SK-N-SH (cell line): ENCODE measurements around the gene RPEL1. TPM values are rescaled to one million over a fixed set of nuclear protein-coding genes. Genes with fewer than 3 reads are reported as not detected.

Experiments used
- CTCF ChIA-PET: fragments of 300-600, 350-600 bp; formaldehyde crosslinking; extraction: SDS; loops from one replicate; lab custom pipeline; 2021; lab: Yijun Ruan, JAX
- POLR2A ChIA-PET: fragments of 350-600 bp; sonication (Branson Sonifier 250); formaldehyde crosslinking; extraction: SDS; loops from one replicate; lab custom pipeline; 2020; ENCODE audit warnings: antibody characterized with exemption, inconsistent platforms; lab: Yijun Ruan, JAX
- DNase-seq: peaks from one replicate; pipeline ENCODE4 v3.0.0; 2012
- H2AFZ ChIP-seq: fragments of 200-600 bp; sonication (generic); 2 replicates; pipeline ENCODE4 v1.8.1; 2016; ENCODE audit warnings: antibody characterized with exemption, mild to moderate bottlenecking, low read depth
- H3F3A ChIP-seq: fragments of 200-600 bp; sonication (generic); replicated peaks from 2 replicates; pipeline ENCODE3; 2016; ENCODE audit warnings: antibody characterized with exemption, mild to moderate bottlenecking; ENCODE audit not compliant: insufficient read depth
- H3K27ac ChIP-seq, 2 experiments: fragments of 200-500 bp in 1 of 2; fragments of 200-600 bp in 1 of 2; sonication (Bioruptor generic) in 1 of 2; sonication (generic), shearing (Covaris generic) in 1 of 2; 2 replicates each; pipeline versions ENCODE4 v1.5.1 to v1.6.1; 2014 to 2016; ENCODE audit warnings: low read depth in 2 of 2, inconsistent platforms in 1 of 2, low read length in 1 of 2, mild to moderate bottlenecking in 1 of 2, mixed read lengths in 1 of 2
- H3K27me3 ChIP-seq: fragments of 200-600 bp; sonication (generic), shearing (Covaris generic); 2 replicates; pipeline ENCODE4 v1.6.1; 2016; ENCODE audit warnings: mixed run types; ENCODE audit not compliant: insufficient read depth
- H3K36me3 ChIP-seq, 2 experiments: fragments of 200-500 bp in 1 of 2; fragments of 200-600 bp in 1 of 2; sonication (Bioruptor generic) in 1 of 2; sonication (generic) in 1 of 2; replicated peaks in 1 of 2; 2 replicates each; pipeline versions ENCODE3 to v1.5.1; 2014 to 2016; ENCODE audit warnings: low read length in 1 of 2, mild to moderate bottlenecking in 1 of 2; ENCODE audit not compliant: insufficient read depth in 2 of 2, control insufficient read depth in 1 of 2
- H3K4me1 ChIP-seq, 2 experiments: fragments of 200-500 bp in 1 of 2; fragments of 200-600 bp in 1 of 2; sonication (Bioruptor generic) in 1 of 2; sonication (generic), shearing (Covaris generic) in 1 of 2; 2 replicates each; pipeline versions ENCODE4 v1.5.1 to v1.6.1; 2014 to 2016; ENCODE audit warnings: low read depth in 1 of 2, low read length in 1 of 2, mixed run types in 1 of 2; ENCODE audit not compliant: insufficient read depth in 2 of 2, control insufficient read depth in 1 of 2
- H3K4me2 ChIP-seq: fragments of 200-600 bp; sonication (generic), shearing (Covaris generic); 2 replicates; pipeline ENCODE4 v1.6.1; 2017; ENCODE audit warnings: mixed run types
- H3K4me3 ChIP-seq, 2 experiments: fragments of 200-500 bp in 1 of 2; fragments of 200-600 bp in 1 of 2; sonication (Bioruptor generic) in 1 of 2; sonication (generic), shearing (Covaris generic) in 1 of 2; 2 replicates each; pipeline versions ENCODE4 v1.5.1 to v1.8.1; 2014 to 2016; ENCODE audit warnings: low read depth in 2 of 2, inconsistent platforms in 1 of 2, low read length in 1 of 2, mild to moderate bottlenecking in 1 of 2, mixed read lengths in 1 of 2, moderate library complexity in 1 of 2
- H3K79me2 ChIP-seq: fragments of 200-600 bp; sonication (generic); 2 replicates; pipeline ENCODE4 v1.8.1; 2017; ENCODE audit warnings: mild to moderate bottlenecking; ENCODE audit not compliant: insufficient read depth
- H3K9ac ChIP-seq: fragments of 200-600 bp; sonication (generic); 2 replicates; pipeline ENCODE4 v1.6.1; 2017; ENCODE audit warnings: mixed run types
- H3K9me2 ChIP-seq: fragments of 200-600 bp; sonication (generic); 2 replicates; pipeline ENCODE4 v1.6.1; 2017; ENCODE audit warnings: mixed run types
- H3K9me3 ChIP-seq: fragments of 200-600 bp; sonication (generic); 2 replicates; pipeline ENCODE4 v1.6.1; 2017; ENCODE audit warnings: mixed run types, mild to moderate bottlenecking, moderate library complexity
- H4K20me1 ChIP-seq: fragments of 200-600 bp; sonication (generic); 2 replicates; pipeline ENCODE4 v1.6.1; 2017; ENCODE audit warnings: mild to moderate bottlenecking, mixed run types; ENCODE audit not compliant: insufficient read depth
- CHD2 ChIP-seq: fragments of 150-350 bp; IDR thresholded peaks from 2 replicates; pipeline ENCODE4 v1.6.1; 2018; ENCODE audit warnings: low read length; ENCODE audit not compliant: partially characterized antibody
- FOSL2 ChIP-seq: IDR thresholded peaks from 2 replicates; pipeline ENCODE4 v1.4.0; 2012; ENCODE audit warnings: low read depth, mild to moderate bottlenecking, moderate library complexity, borderline replicate concordance
- IRF3 ChIP-seq: fragments of 150-350 bp; IDR thresholded peaks from 2 replicates; pipeline ENCODE4 v1.6.1; 2016; ENCODE audit warnings: mild to moderate bottlenecking, low read depth, low read length
- MAX ChIP-seq: IDR thresholded peaks from 2 replicates; pipeline ENCODE4 v1.4.0; 2012; ENCODE audit warnings: low read depth
- MXI1 ChIP-seq: IDR thresholded peaks from 2 replicates; pipeline ENCODE4 v1.6.1; 2012; ENCODE audit warnings: mild to moderate bottlenecking, low read depth, low read length, improper control_type of control experiment
- NRF1 ChIP-seq: IDR thresholded peaks from 2 replicates; pipeline ENCODE4 v1.6.1; 2012; ENCODE audit warnings: low read depth, mild to moderate bottlenecking, low read length
- POLR2AphosphoS5 ChIP-seq: IDR thresholded peaks from 2 replicates; pipeline ENCODE4 v1.6.1; 2012; ENCODE audit warnings: low read depth, low read length
- RAD21 ChIP-seq: IDR thresholded peaks from 2 replicates; pipeline ENCODE4 v1.6.1; 2012; ENCODE audit warnings: mild to moderate bottlenecking, low read length
- REST ChIP-seq: IDR thresholded peaks from 2 replicates; pipeline ENCODE4 v1.6.1; 2012; ENCODE audit warnings: mild to moderate bottlenecking, low read depth, low read length, moderate library complexity
- WGBS: methylation state at CpG from one replicate; pipeline ENCODE4 v1.1.6; 2017; ENCODE audit warnings: low lambda C conversion rate; 5-methylcytosine and 5-hydroxymethylcytosine counted together
- polyA plus RNA-seq, 3 experiments: library from polyadenylated mRNA; depleted of rRNA; stranded (reverse); fragments of >200 nt; gene quantifications; 2 replicates each; pipeline ENCODE4 v1.2.3, GENCODE V29; 2012

The RPEL1 gene
- polyA plus RNA-seq, 1 of the 3 experiments (the other 2 are of a cell fraction): not detected

GRCh38 chr10:103276896-103277712 is 31.4 kb downstream of the RPEL1 start, which contains the start of gene INA:
INA (plus strand) TSS chr10:103277138; CDS start chr10:103277212, 74 bp downstream.
- ChIA-PET CTCF (interaction anchor here (1.1 to 2.3 kb wide), 7 partner anchors 10 to 360 kb away, joined by 3 to 10 read pairs (median 4); partner anchors contain the start of gene NT5C2), POLR2A (interaction anchor here (0.5 to 2.7 kb wide), 12 partner anchors 9 to 1457 kb away, joined by 3 to 19 read pairs (median 3); partner anchors contain the start of genes NT5C2 and PCGF6)
- H3K4me3 ChIP-seq: peak within 1 kb of the TSS; percentile 54 to 61
- H3K36me3 ChIP-seq: no peaks in the 10 kb centered on the region
- H2AFZ ChIP-seq: peak within 1 kb of the TSS; percentile 59; the same call in 1 of the 2 replicates
- H3K27me3 ChIP-seq: peaks cover 6% of the 10 kb centered on the region; the same call in 1 of the 2 replicates
- H3K27ac ChIP-seq: peak within 1 kb of the TSS in 1 of 2 experiments; percentile 78; a peak in 2 of 4 replicates
- WGBS: 5% methylated on average over 48 of the region's 105 CpGs
- H3K79me2 ChIP-seq: no peaks in the 10 kb centered on the region
- DNase-seq: peak; percentile 97
- H3K9ac ChIP-seq: peak within 1 kb of the TSS; percentile 34; the same call in 1 of the 2 replicates
- H3K4me2 ChIP-seq: peak within 1 kb of the TSS; percentile 88
- no peaks in the 10 kb centered on the region for H3K9me3 ChIP-seq
- H4K20me1 ChIP-seq: peaks cover 22% of the 10 kb centered on the region
- H3F3A ChIP-seq: peaks cover 20% of the 10 kb centered on the region
- H3K4me1 ChIP-seq: peaks cover 10 to 27% of the 10 kb centered on the region in 2 experiments
- TF ChIP-seq MXI1: peak; percentile 1; the same call in 1 of the 2 replicates
- peak; percentile 47; the same call in 1 of the 2 replicates for TF ChIP-seq NRF1
- TF ChIP-seq MAX: peak; percentile 78
- TF ChIP-seq REST: peak; percentile 51; the same call in 1 of the 2 replicates
- no peak for TF ChIP-seq RAD21
- peak; percentile 23; the same call in 1 of the 2 replicates for TF ChIP-seq POLR2AphosphoS5
- TF ChIP-seq CHD2: peak; percentile 74
- no peak for TF ChIP-seq FOSL2
- TF ChIP-seq IRF3: no peak
- peaks cover 5% of the 10 kb centered on the region; the same call in 1 of the 2 replicates for H3K9me2 ChIP-seq
